Panc1 (cell line): Measurements from ENCODE around the gene INTS13. TPM values are rescaled to one million over a fixed set of nuclear protein-coding genes. Genes with fewer than 3 reads are reported as not detected.

Experiments used
- ATAC-seq: fragments of 200-7000 bp; cut with Tn5 transposase; 2 replicates; pipeline ENCODE4 v1.9.1; 2020; ENCODE audit warnings: mild to moderate bottlenecking, moderate library complexity
- BruUV-seq: library from RNA; stranded (reverse); fragments of 400-500 nt; replicated peaks from 2 replicates; lab custom pipeline; 2021; lab: Mats Ljungman, UMichigan
- CTCF ChIA-PET: fragments of 300-600 bp; sonication (Branson Sonifier 250); formaldehyde crosslinking; loops from one replicate; lab custom pipeline; 2022; ENCODE audit warnings: antibody characterized with exemption; lab: Charles Lee
- POLR2A ChIA-PET: fragments of 300-600 bp; sonication (Branson Sonifier 250); formaldehyde crosslinking; loops from one replicate; lab custom pipeline; 2022; ENCODE audit warnings: antibody characterized with exemption; lab: Charles Lee
- DNase-seq: peaks from one replicate; pipeline ENCODE4 v3.0.0-alpha.2; 2010; ENCODE audit warnings: low read depth, low spot score
- H3K27ac ChIP-seq: 2 replicates; pipeline ENCODE4 v1.5.1; 2011; ENCODE audit warnings: mild to moderate bottlenecking, low read length, inconsistent platforms
- H3K27me3 ChIP-seq: fragments of 200-500 bp; sonication (Bioruptor generic); 2 replicates; pipeline ENCODE4 v1.6.0; 2014; ENCODE audit warnings: low read length, inconsistent platforms; ENCODE audit not compliant: control insufficient read depth, insufficient read depth
- H3K36me3 ChIP-seq: fragments of 200-500 bp; sonication (Bioruptor generic); 2 replicates; pipeline ENCODE4 v1.5.1; 2014; ENCODE audit warnings: inconsistent platforms, mild to moderate bottlenecking, low read length, moderate library complexity; ENCODE audit not compliant: control insufficient read depth, insufficient read depth
- H3K4me1 ChIP-seq: 2 replicates; pipeline ENCODE4 v1.5.1; 2011; ENCODE audit warnings: inconsistent platforms, mild to moderate bottlenecking, low read length, moderate library complexity; ENCODE audit not compliant: control insufficient read depth, insufficient read depth
- H3K4me3 ChIP-seq, 2 experiments: 2 replicates each; pipeline ENCODE4 v1.5.1; 2011 to 2012; ENCODE audit warnings: low read depth in 2 of 2, low read length in 2 of 2, mild to moderate bottlenecking in 2 of 2, inconsistent platforms in 1 of 2, moderate library complexity in 1 of 2
- H3K9me3 ChIP-seq: fragments of 200-500 bp; sonication (Bioruptor generic); 2 replicates; pipeline ENCODE4 v1.5.1; 2014; ENCODE audit warnings: low read depth, mild to moderate bottlenecking, inconsistent platforms, low read length, moderate library complexity; ENCODE audit not compliant: control insufficient read depth, insufficient read depth
- CTCF ChIP-seq: fragments of 450-650 bp; IDR thresholded peaks from 2 replicates; pipeline ENCODE4 v1.5.1; 2017; ENCODE audit warnings: mild to moderate bottlenecking
- POLR2AphosphoS5 ChIP-seq: IDR thresholded peaks from 2 replicates; pipeline ENCODE4 v1.6.1; 2012; ENCODE audit warnings: mild to moderate bottlenecking, low read depth, low read length, moderate library complexity
- REST ChIP-seq, 2 experiments: IDR thresholded peaks; 2 replicates each; pipeline ENCODE4 v1.6.1; 2011 to 2012; ENCODE audit warnings: low read depth in 2 of 2, control low read depth in 1 of 2, low read length in 1 of 2, mild to moderate bottlenecking in 1 of 2, moderate library complexity in 1 of 2; ENCODE audit not compliant: insufficient read depth in 1 of 2
- SIN3A ChIP-seq: IDR thresholded peaks from 2 replicates; pipeline ENCODE4 v1.6.1; 2012; ENCODE audit warnings: low read depth, mild to moderate bottlenecking, low read length, moderate library complexity, borderline replicate concordance; ENCODE audit not compliant: insufficient read depth
- TCF7L2 ChIP-seq: IDR thresholded peaks from 2 replicates; pipeline ENCODE4 v1.6.1; 2011; ENCODE audit warnings: mild to moderate bottlenecking, low read depth, low read length, inconsistent platforms
- in situ Hi-C: cut with HindIII; loops from 2 replicates; pipeline ENCODE4 v1.10.0; 2016; ENCODE audit warnings: low sequenced_read_pairs, low pct_unique_long_range_greater_than_20kb
- intact Hi-C: fragments of 100-400 bp; cut with micrococcal nuclease; formaldehyde crosslinking; loops from one replicate; pipeline ENCODE4 v1.10.0; 2022; ENCODE audit not compliant: unreplicated experiment
- total RNA-seq: library from RNA; stranded (reverse); gene quantifications from one replicate; pipeline ENCODE4 v1.2.1, GENCODE V29; 2021; ENCODE audit not compliant: unreplicated experiment

INTS13 gene
- total RNA-seq, 1 experiment from 2014 or later = 55.9 TPM

GRCh38 chr12:26895672-26896071 lies 42.1 kb downstream of the INTS13 start:
- ChIA-PET CTCF (interaction anchor here (1.0 kb wide), 1 partner anchor 11 kb away, joined by 3 read pairs; no protein-coding TSS in a partner anchor), POLR2A (no interaction called here)
- ATAC-seq = no peak
- H3K4me1 ChIP-seq = no peaks in the 10 kb centered on the region
- no peak overlapping the region for H3K27ac ChIP-seq
- no peak for TF ChIP-seq CTCF
- TF ChIP-seq POLR2AphosphoS5 = no peak
- no peak for TF ChIP-seq TCF7L2
- no peak for TF ChIP-seq REST (IDR thresholded peaks at IDR 0.05; ENCODE audit: insufficient read depth in 1 of 2, low read depth in 2 of 2, low read length in 1 of 2)
- no peak for TF ChIP-seq SIN3A
- in situ Hi-C loops (no loop called here), intact Hi-C loops (no loop called here)
- no peaks in the 10 kb centered on the region; the same call in 1 of the 2 replicates for H3K36me3 ChIP-seq
- no peaks in the 10 kb centered on the region for H3K9me3 ChIP-seq
- DNase-seq = no peak
- no peak overlapping the region for H3K4me3 ChIP-seq
- no TSS peak for BruUV-seq
- H3K27me3 ChIP-seq = no peaks in the 10 kb centered on the region

DNA sequence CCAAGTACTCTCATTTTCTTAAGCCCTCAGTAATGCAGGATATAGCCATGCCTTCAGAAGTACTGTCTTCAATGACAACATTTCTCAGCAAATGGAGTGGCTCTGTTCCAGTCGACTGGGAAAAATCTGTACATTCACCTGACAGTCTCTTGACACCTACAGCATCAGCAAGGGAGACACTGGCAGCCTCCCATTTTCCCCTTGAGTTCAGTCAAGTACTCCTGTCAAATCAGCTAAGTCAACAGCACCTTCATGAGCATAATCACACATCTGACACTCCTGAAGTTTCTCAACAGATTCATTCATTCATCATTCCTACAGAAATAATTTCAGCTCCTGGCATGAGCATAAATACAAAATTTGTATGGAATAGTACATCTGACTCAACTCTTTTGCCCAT lies 46.1 kb downstream of the INTS13 start:
- Histone ChIP-seq H3K9me3 (no peaks in the 10 kb centered on the region), H3K4me1 (no peaks in the 10 kb centered on the region), H3K4me3 (no peak overlapping the region), H3K27me3 (no peaks in the 10 kb centered on the region), H3K27ac (no peak overlapping the region), H3K36me3 (no peaks in the 10 kb centered on the region)
- no TSS peak for BruUV-seq
- in situ Hi-C loops = no loop called here
- TF ChIP-seq REST (IDR thresholded peaks at IDR 0.05; ENCODE audit: insufficient read depth in 1 of 2, low read depth in 2 of 2, low read length in 1 of 2) (no peak), TCF7L2 (no peak), POLR2AphosphoS5 (no peak), SIN3A (no peak), CTCF (no peak)
- intact Hi-C loops = no loop called here
- POLR2A ChIA-PET = no interaction called here
- CTCF ChIA-PET = no interaction called here
- DNase-seq (no peak), ATAC-seq (0 out of 2 replicates have a peak, but pooled peaks have one; percentile 28)
